ENCODE data around the gene SPPL2B.

Gene SPPL2B

GRCh38 chr19:2315818-2316353 lies 12.6 kb upstream of the SPPL2B start:
- TF ChIP-seq CTCF (IDR thresholded peaks at IDR 0.05) = peak; percentile 73

- no peak for TF ChIP-seq CTCF (IDR thresholded peaks at IDR 0.05)
These were observed 11.2 kb upstream of the SPPL2B start for GRCh38 chr19:2317300-2317699.

- TF ChIP-seq CTCF (IDR thresholded peaks at IDR 0.05) = no peak
These were observed 10.7 kb upstream of the SPPL2B start for GRCh38 chr19:2317756-2318155.

- no peak for TF ChIP-seq CTCF (IDR thresholded peaks at IDR 0.05)
These were observed 9.6 kb upstream of the SPPL2B start for GRCh38 chr19:2318923-2319322.

GRCh38 chr19:2319551-2319950 lies 8.9 kb upstream of the SPPL2B start:
- no peak for TF ChIP-seq CTCF (IDR thresholded peaks at IDR 0.05)

- no peak for TF ChIP-seq CTCF (IDR thresholded peaks at IDR 0.05)
These were observed 8.4 kb upstream of the SPPL2B start for GRCh38 chr19:2320049-2320448.

GRCh38 chr19:2320939-2321338 lies 7.5 kb upstream of the SPPL2B start:
- TF ChIP-seq CTCF (IDR thresholded peaks at IDR 0.05) = no peak

Measured in LNCAP (cell line).